Panc1 (cell line): ENCODE results near the gene NTRK2. TPM values are rescaled to one million over a fixed set of nuclear protein-coding genes. Genes with fewer than 3 reads are reported as not detected.

ENCODE experiments used
- ATAC-seq: fragments of 200-7000 bp; cut with Tn5 transposase; 2 replicates; pipeline ENCODE4 v1.9.1; 2020; ENCODE audit warnings: mild to moderate bottlenecking, moderate library complexity
- BruUV-seq: library from RNA; stranded (reverse); fragments of 400-500 nt; replicated peaks from 2 replicates; lab custom pipeline; 2021; lab: Mats Ljungman, UMichigan
- CTCF ChIA-PET: fragments of 300-600 bp; sonication (Branson Sonifier 250); formaldehyde crosslinking; loops from one replicate; lab custom pipeline; 2022; ENCODE audit warnings: antibody characterized with exemption; lab: Charles Lee
- POLR2A ChIA-PET: fragments of 300-600 bp; sonication (Branson Sonifier 250); formaldehyde crosslinking; loops from one replicate; lab custom pipeline; 2022; ENCODE audit warnings: antibody characterized with exemption; lab: Charles Lee
- DNase-seq: peaks from one replicate; pipeline ENCODE4 v3.0.0-alpha.2; 2010; ENCODE audit warnings: low read depth, low spot score
- H3K27ac ChIP-seq: 2 replicates; pipeline ENCODE4 v1.5.1; 2011; ENCODE audit warnings: mild to moderate bottlenecking, low read length, inconsistent platforms
- H3K27me3 ChIP-seq: fragments of 200-500 bp; sonication (Bioruptor generic); 2 replicates; pipeline ENCODE4 v1.6.0; 2014; ENCODE audit warnings: low read length, inconsistent platforms; ENCODE audit not compliant: control insufficient read depth, insufficient read depth
- H3K36me3 ChIP-seq: fragments of 200-500 bp; sonication (Bioruptor generic); 2 replicates; pipeline ENCODE4 v1.5.1; 2014; ENCODE audit warnings: inconsistent platforms, mild to moderate bottlenecking, low read length, moderate library complexity; ENCODE audit not compliant: control insufficient read depth, insufficient read depth
- H3K4me1 ChIP-seq: 2 replicates; pipeline ENCODE4 v1.5.1; 2011; ENCODE audit warnings: inconsistent platforms, mild to moderate bottlenecking, low read length, moderate library complexity; ENCODE audit not compliant: control insufficient read depth, insufficient read depth
- H3K4me3 ChIP-seq, 2 experiments: 2 replicates each; pipeline ENCODE4 v1.5.1; 2011 to 2012; ENCODE audit warnings: low read depth in 2 of 2, low read length in 2 of 2, mild to moderate bottlenecking in 2 of 2, inconsistent platforms in 1 of 2, moderate library complexity in 1 of 2
- H3K9me3 ChIP-seq: fragments of 200-500 bp; sonication (Bioruptor generic); 2 replicates; pipeline ENCODE4 v1.5.1; 2014; ENCODE audit warnings: low read depth, mild to moderate bottlenecking, inconsistent platforms, low read length, moderate library complexity; ENCODE audit not compliant: control insufficient read depth, insufficient read depth
- POLR2AphosphoS5 ChIP-seq: IDR thresholded peaks from 2 replicates; pipeline ENCODE4 v1.6.1; 2012; ENCODE audit warnings: mild to moderate bottlenecking, low read depth, low read length, moderate library complexity
- SIN3A ChIP-seq: IDR thresholded peaks from 2 replicates; pipeline ENCODE4 v1.6.1; 2012; ENCODE audit warnings: low read depth, mild to moderate bottlenecking, low read length, moderate library complexity, borderline replicate concordance; ENCODE audit not compliant: insufficient read depth
- TCF7L2 ChIP-seq: IDR thresholded peaks from 2 replicates; pipeline ENCODE4 v1.6.1; 2011; ENCODE audit warnings: mild to moderate bottlenecking, low read depth, low read length, inconsistent platforms
- in situ Hi-C: cut with HindIII; loops from 2 replicates; pipeline ENCODE4 v1.10.0; 2016; ENCODE audit warnings: low sequenced_read_pairs, low pct_unique_long_range_greater_than_20kb
- intact Hi-C: fragments of 100-400 bp; cut with micrococcal nuclease; formaldehyde crosslinking; loops from one replicate; pipeline ENCODE4 v1.10.0; 2022; ENCODE audit not compliant: unreplicated experiment
- total RNA-seq: library from RNA; stranded (reverse); gene quantifications from one replicate; pipeline ENCODE4 v1.2.1, GENCODE V29; 2021; ENCODE audit not compliant: unreplicated experiment
- TF ChIP-seq, protein P1 (sequence below): fragments of 450-650 bp; IDR thresholded peaks from 2 replicates; pipeline ENCODE4 v1.5.1; 2017; ENCODE audit warnings: mild to moderate bottlenecking
- TF ChIP-seq, protein P2 (sequence below), 2 experiments: IDR thresholded peaks; 2 replicates each; pipeline ENCODE4 v1.6.1; 2011 to 2012; ENCODE audit warnings: low read depth in 2 of 2, control low read depth in 1 of 2, low read length in 1 of 2, mild to moderate bottlenecking in 1 of 2, moderate library complexity in 1 of 2; ENCODE audit not compliant: insufficient read depth in 1 of 2

Gene NTRK2
- total RNA-seq, 1 experiment from 2014 or later = 0.23 TPM

DNA sequence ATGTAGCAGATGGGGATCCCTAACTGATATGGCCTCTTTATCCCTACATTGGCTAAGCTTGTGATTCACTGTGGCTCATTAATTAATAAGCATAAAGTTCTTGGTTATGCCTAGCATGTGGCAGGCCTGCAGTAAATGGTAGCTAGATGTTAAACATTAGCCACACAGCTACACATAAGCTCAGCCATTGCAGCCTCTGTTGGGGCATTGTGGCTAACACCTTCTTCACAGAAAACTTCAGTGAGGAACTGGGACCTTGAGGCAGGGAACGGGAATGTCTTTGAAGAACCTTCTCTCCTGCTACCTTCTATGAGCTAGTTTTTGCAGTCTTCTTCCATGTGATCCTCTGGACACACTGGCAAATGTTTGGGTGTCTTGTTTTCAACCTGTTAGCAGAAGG lies 338.2 kb downstream of the NTRK2 start:
- Histone ChIP-seq H3K4me3 (no peak overlapping the region), H3K27ac (no peak overlapping the region), H3K36me3 (no peaks in the 10 kb centered on the region), H3K4me1 (no peaks in the 10 kb centered on the region), H3K9me3 (no peaks in the 10 kb centered on the region), H3K27me3 (no peaks in the 10 kb centered on the region)
- intact Hi-C loops = no loop called here
- POLR2A ChIA-PET = no interaction called here
- ATAC-seq (no peak), DNase-seq (no peak)
- CTCF ChIA-PET = no interaction called here
- in situ Hi-C loops = no loop called here
- no TSS peak for BruUV-seq
- no peak for TF ChIP-seq TCF7L2
- TF ChIP-seq, protein P1, sequence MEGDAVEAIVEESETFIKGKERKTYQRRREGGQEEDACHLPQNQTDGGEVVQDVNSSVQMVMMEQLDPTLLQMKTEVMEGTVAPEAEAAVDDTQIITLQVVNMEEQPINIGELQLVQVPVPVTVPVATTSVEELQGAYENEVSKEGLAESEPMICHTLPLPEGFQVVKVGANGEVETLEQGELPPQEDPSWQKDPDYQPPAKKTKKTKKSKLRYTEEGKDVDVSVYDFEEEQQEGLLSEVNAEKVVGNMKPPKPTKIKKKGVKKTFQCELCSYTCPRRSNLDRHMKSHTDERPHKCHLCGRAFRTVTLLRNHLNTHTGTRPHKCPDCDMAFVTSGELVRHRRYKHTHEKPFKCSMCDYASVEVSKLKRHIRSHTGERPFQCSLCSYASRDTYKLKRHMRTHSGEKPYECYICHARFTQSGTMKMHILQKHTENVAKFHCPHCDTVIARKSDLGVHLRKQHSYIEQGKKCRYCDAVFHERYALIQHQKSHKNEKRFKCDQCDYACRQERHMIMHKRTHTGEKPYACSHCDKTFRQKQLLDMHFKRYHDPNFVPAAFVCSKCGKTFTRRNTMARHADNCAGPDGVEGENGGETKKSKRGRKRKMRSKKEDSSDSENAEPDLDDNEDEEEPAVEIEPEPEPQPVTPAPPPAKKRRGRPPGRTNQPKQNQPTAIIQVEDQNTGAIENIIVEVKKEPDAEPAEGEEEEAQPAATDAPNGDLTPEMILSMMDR = no peak
- TF ChIP-seq, protein P2, sequence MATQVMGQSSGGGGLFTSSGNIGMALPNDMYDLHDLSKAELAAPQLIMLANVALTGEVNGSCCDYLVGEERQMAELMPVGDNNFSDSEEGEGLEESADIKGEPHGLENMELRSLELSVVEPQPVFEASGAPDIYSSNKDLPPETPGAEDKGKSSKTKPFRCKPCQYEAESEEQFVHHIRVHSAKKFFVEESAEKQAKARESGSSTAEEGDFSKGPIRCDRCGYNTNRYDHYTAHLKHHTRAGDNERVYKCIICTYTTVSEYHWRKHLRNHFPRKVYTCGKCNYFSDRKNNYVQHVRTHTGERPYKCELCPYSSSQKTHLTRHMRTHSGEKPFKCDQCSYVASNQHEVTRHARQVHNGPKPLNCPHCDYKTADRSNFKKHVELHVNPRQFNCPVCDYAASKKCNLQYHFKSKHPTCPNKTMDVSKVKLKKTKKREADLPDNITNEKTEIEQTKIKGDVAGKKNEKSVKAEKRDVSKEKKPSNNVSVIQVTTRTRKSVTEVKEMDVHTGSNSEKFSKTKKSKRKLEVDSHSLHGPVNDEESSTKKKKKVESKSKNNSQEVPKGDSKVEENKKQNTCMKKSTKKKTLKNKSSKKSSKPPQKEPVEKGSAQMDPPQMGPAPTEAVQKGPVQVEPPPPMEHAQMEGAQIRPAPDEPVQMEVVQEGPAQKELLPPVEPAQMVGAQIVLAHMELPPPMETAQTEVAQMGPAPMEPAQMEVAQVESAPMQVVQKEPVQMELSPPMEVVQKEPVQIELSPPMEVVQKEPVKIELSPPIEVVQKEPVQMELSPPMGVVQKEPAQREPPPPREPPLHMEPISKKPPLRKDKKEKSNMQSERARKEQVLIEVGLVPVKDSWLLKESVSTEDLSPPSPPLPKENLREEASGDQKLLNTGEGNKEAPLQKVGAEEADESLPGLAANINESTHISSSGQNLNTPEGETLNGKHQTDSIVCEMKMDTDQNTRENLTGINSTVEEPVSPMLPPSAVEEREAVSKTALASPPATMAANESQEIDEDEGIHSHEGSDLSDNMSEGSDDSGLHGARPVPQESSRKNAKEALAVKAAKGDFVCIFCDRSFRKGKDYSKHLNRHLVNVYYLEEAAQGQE (IDR thresholded peaks at IDR 0.05; ENCODE audit: insufficient read depth in 1 of 2, low read depth in 2 of 2, low read length in 1 of 2) = no peak
- no peak for TF ChIP-seq SIN3A
- TF ChIP-seq POLR2AphosphoS5 = no peak

DNA sequence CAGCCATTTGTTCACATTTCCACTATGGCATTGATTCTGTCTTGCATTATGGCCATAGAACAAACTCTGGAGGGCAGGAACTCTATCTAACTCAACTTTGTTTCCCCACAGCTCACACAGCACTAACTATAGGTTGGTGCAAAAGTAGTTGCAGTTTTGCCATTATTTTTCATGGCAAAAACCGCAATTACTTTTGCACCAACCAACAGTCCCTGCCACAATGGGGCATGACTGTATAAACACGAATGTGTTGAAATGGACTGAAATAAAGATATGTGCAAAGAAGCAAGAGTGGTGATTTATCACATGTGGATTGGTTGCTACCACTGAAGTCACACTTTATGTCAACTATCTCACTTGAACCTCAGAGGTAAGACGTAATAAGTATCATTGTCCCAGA lies 338.7 kb downstream of the NTRK2 start:
- no peak overlapping the region for H3K4me3 ChIP-seq
- intact Hi-C loops (no loop called here), in situ Hi-C loops (no loop called here)
- no TSS peak for BruUV-seq
- H3K36me3 ChIP-seq = no peaks in the 10 kb centered on the region
- H3K27ac ChIP-seq = no peak overlapping the region
- no peak for DNase-seq
- CTCF ChIA-PET = no interaction called here
- H3K9me3 ChIP-seq = no peaks in the 10 kb centered on the region
- POLR2A ChIA-PET = no interaction called here
- TF ChIP-seq TCF7L2 = no peak
- no peak for TF ChIP-seq POLR2AphosphoS5
- no peak for TF ChIP-seq SIN3A
- TF ChIP-seq, protein P2 (IDR thresholded peaks at IDR 0.05; ENCODE audit: insufficient read depth in 1 of 2, low read depth in 2 of 2, low read length in 1 of 2) = no peak
- TF ChIP-seq, protein P1 = no peak
- no peaks in the 10 kb centered on the region for H3K27me3 ChIP-seq
- ATAC-seq = no peak
- no peaks in the 10 kb centered on the region for H3K4me1 ChIP-seq
